Tongue (tissue), 2 donors: Measurements from ENCODE around the gene TNFRSF21. TPM values are rescaled to one million over a fixed set of nuclear protein-coding genes. Genes with fewer than 3 reads are reported as not detected.

ENCODE experiments used
- DNase-seq: peaks from one replicate; pipeline ENCODE4 v3.0.0-alpha.2; 2015
- total RNA-seq: library from RNA; depleted of rRNA; stranded (reverse); fragments of >200 nt; gene quantifications from one replicate; pipeline ENCODE4 v1.2.3, GENCODE V29; 2014

The TNFRSF21 gene
- total RNA-seq, 1 donor from 2014 or later, result 17.4 TPM

DNA sequence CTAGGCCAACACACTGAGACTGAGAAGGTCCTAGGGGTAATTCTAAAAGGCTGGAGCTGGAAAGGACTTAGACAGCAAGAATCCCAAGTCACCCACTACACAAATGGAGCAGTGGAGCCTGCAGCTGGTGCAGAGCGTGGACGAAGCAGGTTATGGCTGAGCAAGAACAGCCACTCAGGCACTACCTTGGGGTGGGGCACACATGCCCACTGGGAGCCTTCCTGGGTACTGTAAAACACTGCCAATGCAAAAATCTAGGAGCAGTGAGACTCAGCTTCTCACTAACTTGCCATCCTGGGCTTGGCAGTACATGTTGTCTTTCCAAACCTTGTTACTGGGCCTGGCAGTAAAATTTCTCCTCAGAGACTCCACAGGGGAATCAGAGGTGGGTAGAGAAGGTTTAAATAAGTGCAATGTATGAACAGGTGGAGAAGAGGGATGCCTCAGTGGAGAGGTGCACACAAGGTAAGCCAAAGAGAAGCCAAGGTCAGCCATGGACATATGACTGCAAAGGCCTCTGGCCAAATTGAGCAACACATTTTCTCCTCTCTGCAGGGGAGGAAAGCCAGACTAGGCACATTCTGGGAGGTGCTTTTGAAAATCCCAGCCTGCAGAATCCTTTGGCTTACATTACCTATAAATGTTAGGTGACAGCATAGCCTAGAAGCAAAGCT, 105.6 kb downstream of the TNFRSF21 start:
- no peak for DNase-seq

DNA sequence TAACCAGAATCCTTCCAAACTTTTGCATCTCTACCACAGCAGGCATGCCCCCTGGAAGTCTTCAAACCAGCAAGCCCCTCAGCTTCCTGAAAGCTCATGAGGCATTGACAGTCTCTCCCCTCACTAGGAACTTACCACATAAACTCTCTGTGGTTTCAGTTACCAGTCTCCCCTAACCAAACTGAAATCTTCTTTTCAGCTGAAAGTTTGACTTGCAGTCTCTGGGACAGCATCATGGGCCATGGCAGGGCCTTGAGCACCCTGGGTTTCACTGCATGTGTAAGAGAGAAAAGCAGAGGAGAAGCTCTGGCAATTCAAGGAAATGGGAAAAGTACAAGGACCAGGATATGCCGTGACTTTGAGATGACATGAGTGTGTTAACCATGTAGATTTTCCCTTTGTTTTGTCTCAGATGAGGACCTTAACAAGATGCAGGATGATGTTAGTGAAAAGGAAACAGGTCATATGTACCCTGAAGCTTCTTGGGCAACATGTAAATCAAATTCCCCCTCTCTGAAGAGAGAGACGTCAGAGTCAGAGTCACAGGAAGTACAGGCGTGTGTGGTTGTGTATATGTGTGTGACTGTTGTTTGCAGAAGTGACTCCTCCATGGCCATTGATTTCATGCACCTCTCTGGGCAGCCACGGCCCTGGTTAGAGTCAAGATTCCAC, 106.3 kb downstream of the TNFRSF21 start:
- no peak for DNase-seq

DNA sequence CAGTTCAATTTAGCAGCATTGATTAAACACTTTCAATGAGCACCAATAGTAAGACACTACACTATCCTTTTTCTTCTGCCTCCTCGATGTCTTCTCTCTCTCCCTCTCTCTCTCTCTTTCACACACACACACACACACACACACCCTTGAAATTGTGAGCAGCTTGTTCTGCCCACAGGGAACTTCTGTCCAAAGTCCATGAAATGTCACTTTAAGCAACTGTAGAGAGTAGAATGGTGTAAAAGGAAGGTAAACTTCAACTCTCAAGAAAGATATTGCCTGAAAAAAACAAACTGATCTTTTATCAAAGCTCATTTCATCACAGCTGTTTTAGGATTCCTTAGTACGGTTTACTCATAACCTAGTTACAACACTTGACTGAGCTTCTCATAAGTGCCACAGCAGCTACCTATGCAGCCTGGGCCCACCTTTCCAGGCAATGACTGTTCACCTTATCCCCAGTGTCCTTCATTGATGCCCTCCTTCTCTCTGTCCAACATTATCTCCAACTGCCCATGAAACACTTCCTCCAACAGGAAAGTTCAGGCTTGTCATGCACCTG, 107.0 kb downstream of the TNFRSF21 start:
- no peak for DNase-seq

DNA sequence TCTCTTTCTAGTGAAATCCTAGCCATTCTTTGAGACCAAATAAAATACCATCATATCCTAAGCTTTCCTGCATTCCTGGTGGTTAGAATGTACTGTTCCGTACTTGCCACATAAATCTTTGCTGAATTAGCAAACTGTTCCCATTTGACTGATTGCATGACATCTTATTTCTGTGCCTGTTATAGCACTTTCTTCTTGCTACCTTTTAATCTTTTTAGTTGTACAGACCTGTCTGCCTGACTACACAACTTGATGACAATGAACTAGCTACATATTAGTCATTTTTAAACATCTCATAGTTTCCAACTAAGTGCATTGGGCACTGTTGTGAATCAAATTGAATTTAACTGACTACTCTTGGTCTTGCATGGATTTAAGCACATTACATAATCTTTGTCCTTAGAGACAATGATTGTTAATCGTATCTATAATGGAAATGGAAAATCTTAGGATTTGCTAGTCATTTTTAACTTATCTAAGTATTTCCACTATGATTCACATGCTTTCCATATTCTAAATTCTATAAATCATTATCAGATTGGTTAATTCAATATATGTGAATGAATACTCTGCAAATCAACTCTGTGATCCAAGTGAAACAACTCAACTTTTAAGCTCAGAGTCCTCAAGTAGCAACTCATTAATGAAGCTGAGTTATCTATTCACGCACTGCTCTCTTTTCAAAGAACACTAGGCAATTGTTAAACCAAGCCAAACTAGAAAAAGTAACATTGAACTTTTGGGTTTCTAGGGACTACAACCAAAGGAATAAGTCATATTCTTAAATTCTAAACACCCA, 109.0 kb downstream of the TNFRSF21 start:
- no peak for DNase-seq

DNA sequence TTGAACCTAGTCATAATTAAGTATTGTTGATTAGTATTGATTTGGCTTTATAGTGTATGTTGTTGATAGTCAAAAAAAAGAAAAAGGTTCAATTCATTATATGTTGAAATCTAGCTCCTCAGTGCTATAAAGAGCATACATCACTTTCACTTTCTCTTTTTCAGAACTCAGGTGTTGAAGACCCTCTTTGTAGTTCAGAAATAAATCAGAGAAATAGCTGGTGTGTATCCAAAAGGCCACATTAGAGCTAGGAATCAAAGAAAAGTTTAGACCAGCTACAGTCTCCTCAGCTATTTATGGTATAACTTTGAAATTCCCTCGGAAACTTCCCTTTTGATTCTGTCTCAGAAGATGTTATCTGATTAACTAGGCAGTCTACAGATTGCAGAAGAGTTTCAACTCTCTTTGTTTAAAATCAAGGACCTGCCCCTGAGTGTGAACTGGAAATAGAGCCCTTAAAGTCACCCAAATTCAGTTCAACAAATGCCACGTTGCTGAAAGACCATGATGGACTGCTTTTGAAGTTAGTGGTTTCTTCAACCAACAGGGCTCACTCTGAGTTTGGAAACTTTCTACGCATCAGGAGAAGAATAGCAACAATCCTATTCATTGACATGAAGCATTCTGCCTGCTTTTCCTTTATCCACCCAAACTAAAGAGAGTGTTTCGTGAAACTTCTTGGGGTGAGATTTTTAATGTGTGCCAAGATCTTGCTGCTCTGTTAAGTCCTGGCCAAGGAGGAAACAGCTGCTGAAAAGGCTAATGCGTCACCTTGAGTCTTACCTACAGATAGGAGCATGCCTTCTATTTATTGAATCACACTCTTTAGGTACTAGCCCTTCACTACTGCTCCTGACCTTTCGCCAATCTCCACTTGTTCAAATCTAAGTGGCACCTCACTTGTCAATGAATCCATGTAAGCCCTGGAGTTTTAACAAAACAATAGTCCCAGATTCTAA, 111.7 kb downstream of the TNFRSF21 start:
- no peak for DNase-seq

DNA sequence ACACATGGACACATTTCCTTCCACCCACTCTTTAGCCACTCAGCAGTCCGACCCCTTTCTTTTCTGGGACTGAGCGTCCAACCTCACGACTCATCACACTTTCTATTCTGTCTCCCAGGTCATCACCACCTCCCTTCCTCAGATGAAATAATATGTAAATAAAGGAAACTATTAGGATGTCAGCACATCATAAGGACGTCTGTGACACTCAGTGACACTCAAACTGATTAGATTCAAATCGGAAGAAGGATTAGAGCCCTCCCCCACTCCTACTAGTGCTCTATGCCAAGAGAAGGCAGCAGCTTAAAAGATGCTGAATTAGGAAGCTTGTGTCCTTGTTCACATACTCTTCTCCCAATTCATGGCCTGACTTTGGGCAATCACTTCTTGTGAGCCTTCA, 113.6 kb downstream of the TNFRSF21 start:
- no peak for DNase-seq

DNA sequence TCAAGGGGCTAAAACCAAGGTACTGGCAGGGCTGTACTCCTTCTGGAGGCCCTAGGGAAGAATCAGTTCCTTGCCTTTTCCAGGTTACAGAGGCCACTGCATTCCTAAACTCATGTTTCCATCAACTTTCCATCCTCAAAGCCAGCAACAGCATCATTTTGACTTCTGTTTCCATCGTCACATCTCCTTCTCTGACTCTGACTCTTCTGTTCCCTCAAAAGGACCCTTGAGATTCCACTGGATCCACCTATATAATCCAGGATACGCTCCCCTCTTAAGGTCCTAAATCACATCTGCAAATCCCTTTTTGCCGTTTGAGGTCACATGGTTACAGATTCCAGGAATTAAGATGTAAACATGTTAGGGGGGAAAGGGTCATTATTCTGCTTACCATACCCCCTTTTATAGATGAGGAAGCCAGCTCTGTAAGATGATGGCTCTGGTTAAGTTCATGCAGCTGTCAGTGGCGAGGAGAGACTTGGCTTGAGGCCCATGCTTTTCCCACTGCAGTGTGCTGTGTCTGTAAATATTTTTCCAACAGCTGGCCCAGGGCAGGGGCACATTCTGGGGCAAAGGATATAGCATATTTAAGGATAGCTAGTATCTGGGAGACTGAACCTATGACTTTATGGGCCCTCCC, 114.6 kb downstream of the TNFRSF21 start:
- peak; percentile 95 for DNase-seq

DNA sequence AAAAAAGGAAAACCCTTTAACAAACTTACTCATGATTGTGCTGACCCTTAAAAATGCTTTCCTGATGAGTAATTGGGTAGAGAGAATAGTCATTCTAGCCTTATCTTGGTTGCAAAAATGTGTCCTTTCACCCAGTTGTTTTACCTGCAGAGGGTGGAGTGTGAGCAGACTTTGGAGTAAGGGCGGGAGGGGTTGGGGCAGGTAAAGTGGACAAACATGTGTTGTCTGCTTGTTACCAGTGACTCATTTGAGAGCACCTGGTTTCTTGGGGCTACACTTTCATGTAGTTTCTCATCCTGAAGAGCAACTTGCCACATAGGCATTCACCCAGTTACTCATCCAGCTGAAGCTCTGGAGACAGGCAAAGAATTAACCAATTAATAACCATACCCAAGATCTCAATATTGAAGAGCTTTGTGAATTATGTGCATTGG, 121.1 kb downstream of the TNFRSF21 start:
- no peak for DNase-seq

DNA sequence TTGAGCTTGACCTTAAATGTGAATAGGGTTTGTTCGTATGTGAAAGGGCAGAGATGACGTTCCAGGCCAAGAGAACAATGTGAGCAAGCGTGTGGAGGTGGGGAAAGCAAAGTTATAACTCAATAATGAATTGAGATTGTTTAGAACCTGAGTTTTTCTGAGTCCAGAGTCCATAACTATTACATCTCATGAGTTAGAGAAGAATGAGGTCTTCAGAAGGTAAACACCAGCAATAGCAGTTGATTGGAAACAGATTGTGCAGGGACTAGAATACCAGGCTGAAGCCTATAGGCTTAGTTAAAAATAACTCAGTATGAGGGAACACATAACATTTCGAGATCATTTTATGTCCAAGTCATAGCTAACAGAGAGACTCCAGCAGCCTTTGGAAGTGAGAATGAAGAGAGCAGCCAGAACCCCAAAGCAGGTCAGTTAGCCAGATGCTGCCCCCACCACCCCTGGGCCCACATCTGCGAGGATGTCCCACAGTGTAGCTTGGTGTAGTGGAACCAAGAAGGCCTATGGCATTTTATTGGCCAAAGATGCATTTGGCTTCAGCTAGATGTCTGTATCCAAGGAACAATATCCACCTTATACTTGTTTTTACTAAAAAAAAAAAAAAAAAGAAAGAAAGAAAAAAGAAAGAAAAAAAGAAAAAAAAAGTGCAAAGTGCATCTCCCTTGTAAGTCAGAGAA, 121.7 kb downstream of the TNFRSF21 start:
- peak; percentile 38 for DNase-seq

DNA sequence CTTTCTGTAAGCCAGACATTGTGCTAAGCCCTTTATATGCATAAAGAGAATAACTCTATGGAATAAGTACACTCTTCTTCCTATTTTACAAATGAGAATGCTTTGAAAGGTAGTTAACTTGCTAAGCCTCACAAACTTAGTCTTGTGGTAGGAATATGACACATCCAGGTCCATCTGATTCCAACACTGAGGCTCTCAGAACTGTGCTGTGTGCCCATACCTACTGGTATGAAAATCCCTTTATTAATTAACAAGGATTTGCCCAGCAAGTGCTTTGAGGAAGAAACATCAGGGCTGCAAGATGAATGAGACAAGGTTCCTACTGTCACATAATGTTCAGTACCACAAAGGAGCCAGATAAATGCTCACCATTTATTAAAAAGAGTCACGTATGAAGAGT, 122.6 kb downstream of the TNFRSF21 start:
- DNase-seq, result no peak

DNA sequence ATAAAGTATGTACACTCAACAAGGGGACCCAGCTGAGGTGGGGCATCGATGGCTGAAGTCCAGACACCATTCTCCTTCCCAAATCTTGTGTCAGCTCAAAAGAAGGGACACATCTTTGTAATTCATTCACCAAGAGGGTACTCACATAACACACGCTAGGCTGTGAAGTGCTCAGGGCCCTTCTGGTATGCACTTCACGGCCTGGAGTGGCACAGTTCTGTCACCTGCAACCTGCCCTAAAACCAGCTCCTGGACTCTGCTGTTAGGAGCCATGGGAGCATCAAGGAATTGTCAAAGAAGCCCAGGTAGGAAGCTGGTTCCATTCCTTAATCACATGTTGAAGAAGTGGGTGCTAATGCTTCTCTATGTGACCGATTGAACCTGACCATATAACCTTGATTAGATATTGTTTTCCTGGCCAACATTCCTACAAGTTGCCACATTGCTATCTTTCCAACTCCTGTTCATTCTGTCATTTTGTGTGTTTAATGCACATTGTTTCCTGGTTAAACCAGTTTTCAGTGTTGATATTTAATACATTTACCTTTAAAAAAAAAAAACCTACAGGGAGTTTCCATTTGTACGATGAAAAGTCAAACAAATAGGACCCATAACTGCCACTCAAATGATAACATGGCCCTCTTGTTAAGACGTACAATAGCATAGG, 127.3 kb downstream of the TNFRSF21 start:
- DNase-seq, result no peak

DNA sequence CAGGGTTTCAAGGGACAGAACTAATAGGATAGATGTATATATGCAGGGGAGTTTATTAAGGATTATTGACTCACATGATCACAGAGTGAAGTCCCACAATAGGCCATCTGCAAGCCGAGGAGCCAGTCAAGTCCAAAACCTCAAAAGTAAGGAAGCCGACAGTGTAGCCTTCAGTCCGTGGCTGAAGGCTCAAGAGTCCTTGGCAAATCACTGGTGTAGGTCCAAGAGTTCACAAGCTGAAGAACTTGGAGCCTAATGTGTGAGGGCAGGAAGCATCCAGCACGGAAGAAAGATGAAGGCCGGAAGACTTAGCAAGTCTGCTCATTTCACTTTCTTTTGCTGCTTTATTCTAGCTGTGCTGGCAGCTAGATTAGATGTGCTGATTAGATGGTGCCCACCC, 128.0 kb downstream of the TNFRSF21 start:
- DNase-seq, result no peak

Other genes starting within 250 kb of the TNFRSF21 start
- 34.9 TPM for gene CD2AP, start 167.9 kb upstream of the TNFRSF21 start, total RNA-seq